ENCODE results near the gene PKDCC.

PKDCC gene

GRCh38 chr2:42071791-42072190 is 24.0 kb downstream of the PKDCC start:
- TF ChIP-seq, protein P1, sequence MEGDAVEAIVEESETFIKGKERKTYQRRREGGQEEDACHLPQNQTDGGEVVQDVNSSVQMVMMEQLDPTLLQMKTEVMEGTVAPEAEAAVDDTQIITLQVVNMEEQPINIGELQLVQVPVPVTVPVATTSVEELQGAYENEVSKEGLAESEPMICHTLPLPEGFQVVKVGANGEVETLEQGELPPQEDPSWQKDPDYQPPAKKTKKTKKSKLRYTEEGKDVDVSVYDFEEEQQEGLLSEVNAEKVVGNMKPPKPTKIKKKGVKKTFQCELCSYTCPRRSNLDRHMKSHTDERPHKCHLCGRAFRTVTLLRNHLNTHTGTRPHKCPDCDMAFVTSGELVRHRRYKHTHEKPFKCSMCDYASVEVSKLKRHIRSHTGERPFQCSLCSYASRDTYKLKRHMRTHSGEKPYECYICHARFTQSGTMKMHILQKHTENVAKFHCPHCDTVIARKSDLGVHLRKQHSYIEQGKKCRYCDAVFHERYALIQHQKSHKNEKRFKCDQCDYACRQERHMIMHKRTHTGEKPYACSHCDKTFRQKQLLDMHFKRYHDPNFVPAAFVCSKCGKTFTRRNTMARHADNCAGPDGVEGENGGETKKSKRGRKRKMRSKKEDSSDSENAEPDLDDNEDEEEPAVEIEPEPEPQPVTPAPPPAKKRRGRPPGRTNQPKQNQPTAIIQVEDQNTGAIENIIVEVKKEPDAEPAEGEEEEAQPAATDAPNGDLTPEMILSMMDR (IDR thresholded peaks at IDR 0.05; ENCODE audit: low read depth, low read length) = no peak
- H3K4me3 ChIP-seq (ENCODE audit: low read depth, low read length) = no peak overlapping the region

DNA sequence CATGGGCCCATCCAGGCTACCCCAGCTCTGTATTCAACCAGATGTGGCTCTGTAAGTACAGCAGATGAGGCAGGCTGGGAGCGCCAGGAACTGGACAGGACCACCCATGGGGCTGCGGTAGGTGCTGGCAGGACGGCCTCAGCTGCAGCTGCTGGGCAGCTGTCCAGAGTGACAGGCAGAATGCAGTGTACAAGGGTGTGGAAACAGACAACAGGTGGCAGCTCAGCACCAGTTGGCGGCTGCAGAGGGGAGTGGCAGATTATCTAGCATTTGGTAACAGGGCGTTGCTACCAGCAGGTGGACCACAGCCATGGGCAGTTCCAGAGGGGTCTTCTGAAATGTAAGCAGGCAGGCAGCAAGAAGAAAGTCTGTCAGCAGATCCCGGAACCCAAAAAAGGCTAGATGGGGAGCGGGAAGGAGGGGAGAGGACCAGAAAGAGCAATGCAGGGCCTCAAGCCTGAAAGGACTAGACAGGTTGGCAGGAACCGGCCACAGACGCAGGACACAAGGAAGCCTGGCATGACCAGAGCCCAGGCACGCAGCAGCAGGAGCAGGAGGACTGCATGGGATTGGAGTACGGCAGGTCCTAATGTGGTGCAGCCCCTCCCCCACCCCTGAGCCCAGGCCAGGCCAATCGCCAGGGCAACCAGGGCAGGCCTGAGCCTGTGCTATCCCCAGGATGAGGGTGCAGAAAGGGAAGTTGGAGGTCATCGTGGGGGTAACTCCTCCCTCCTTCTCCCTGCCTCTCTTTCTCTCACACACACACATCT is 24.7 kb downstream of the PKDCC start:
- H3K4me3 ChIP-seq (ENCODE audit: low read depth, low read length) = no peak overlapping the region
- TF ChIP-seq, protein P1 (IDR thresholded peaks at IDR 0.05; ENCODE audit: low read depth, low read length) = no peak

- H3K4me3 ChIP-seq (ENCODE audit: low read depth, low read length) = no peak overlapping the region
- TF ChIP-seq, protein P1 (IDR thresholded peaks at IDR 0.05; ENCODE audit: low read depth, low read length) = no peak
These were observed 26.1 kb downstream of the PKDCC start for GRCh38 chr2:42073739-42074503.

GRCh38 chr2:42074661-42075060 is 26.8 kb downstream of the PKDCC start:
- no peak overlapping the region for H3K4me3 ChIP-seq (ENCODE audit: low read depth, low read length)
- TF ChIP-seq, protein P1 (IDR thresholded peaks at IDR 0.05; ENCODE audit: low read depth, low read length) = no peak

DNA sequence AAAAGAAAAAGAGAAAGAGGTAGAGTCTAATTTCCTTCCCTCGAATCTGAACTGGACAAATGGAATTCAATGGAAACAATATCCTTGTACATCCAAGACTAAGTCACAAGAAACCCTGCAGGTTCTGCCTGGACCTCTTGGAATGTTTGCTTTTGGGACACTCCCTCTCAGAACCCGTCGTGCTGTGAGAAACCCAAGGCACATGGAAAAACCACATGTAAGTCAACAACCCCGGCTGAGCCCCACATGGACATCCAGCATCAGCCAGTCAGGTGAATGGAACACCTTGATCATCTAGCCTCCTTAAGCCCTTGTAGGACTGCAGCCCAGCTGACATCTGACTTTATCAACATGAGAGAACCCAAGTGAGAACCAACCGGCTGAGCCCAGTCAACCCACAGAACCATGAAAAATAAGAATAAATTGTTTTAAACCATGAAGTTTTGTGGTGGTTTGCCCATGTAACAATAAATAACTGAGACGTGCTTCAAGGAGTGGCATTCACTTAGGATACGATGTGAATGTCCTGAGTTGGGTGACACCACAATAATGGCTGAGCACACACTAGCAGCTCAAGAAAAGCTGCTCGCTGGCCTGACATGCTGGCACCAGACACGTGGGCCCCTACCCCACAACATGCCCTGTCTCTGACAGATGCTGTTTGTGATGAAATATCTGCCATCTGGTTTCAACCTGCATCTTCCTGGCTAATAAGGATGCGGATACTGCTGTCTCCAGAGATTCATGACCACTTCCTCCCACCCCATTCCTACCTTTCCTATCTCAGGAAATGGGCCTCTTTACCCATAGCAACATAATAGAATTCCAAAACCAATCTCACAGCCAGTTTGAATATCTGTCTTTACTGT is 28.8 kb downstream of the PKDCC start:
- TF ChIP-seq, protein P1 (IDR thresholded peaks at IDR 0.05; ENCODE audit: low read depth, low read length) = no peak
- no peak overlapping the region for H3K4me3 ChIP-seq (ENCODE audit: low read depth, low read length)

DNA sequence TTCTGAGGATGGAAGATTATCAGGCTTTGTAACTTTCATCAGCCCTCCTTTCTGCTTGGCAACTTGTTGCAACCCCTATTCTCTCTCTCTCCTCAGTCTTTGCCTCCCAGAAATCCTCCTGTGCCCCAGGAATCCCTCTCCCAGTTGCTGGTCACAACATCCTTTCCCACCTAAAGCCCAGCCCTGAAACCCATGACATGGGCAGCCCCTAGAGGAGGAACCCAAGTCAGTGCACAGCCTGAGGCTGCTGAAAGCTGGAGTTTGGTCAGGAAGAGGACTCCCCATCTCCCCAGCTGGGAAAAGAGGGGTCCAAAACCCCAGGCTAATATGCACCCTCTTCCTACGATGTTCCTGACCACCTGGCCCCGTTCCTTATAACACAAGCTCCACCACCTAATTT is 29.5 kb downstream of the PKDCC start:
- TF ChIP-seq, protein P1 (IDR thresholded peaks at IDR 0.05; ENCODE audit: low read depth, low read length) = no peak

More for the DNA sequence above, 29.5 kb downstream of the PKDCC start:
- H3K4me3 ChIP-seq (ENCODE audit: low read depth, low read length) = no peak overlapping the region
